Neural crest cell (in vitro differentiated cells): ENCODE data around the gene TEX48. TPM values are rescaled to one million over a fixed set of nuclear protein-coding genes. Genes with fewer than 3 reads are reported as not detected.

Experiments
- DNase-seq: peaks from one replicate; pipeline ENCODE4 v3.0.0; 2021; ENCODE audit warnings: low read depth, mixed read lengths, low spot score
- H3K27ac Mint-ChIP-seq: one replicate; pipeline ENCODE4 v1.8.0; 2021; ENCODE audit warnings: mild to moderate bottlenecking, mixed read lengths; ENCODE audit not compliant: unreplicated experiment
- H3K27me3 Mint-ChIP-seq: 2 replicates; pipeline ENCODE4 v1.8.0; 2021; ENCODE audit warnings: low read depth, mild to moderate bottlenecking, mixed read lengths
- H3K36me3 Mint-ChIP-seq: 2 replicates; pipeline ENCODE4 v1.8.0; 2021; ENCODE audit warnings: low read depth, mild to moderate bottlenecking, mixed read lengths
- H3K4me1 Mint-ChIP-seq: 2 replicates; pipeline ENCODE4 v1.8.0; 2021; ENCODE audit warnings: mixed read lengths
- H3K4me3 Mint-ChIP-seq: one replicate; pipeline ENCODE4 v1.8.0; 2021; ENCODE audit warnings: mild to moderate bottlenecking, mixed read lengths
- H3K9me3 Mint-ChIP-seq: 2 replicates; pipeline ENCODE4 v1.8.0; 2021; ENCODE audit warnings: mixed read lengths
- CTCF ChIP-seq: fragments of 200-600 bp; sonication (generic); conservative IDR thresholded peaks from 2 replicates; pipeline ENCODE4 v1.5.0; 2021; ENCODE audit warnings: antibody characterized with exemption, mild to moderate bottlenecking
- total RNA-seq: library from RNA; stranded (reverse); gene quantifications from 2 replicates; pipeline ENCODE4 v1.2.1, GENCODE V29; 2021

Gene TEX48
- total RNA-seq, 1 donor from 2014 or later, result not detected

- Mint-ChIP-seq H3K27me3 (no peaks in the 10 kb centered on the region), H3K27ac (no peak overlapping the region), H3K36me3 (no peaks in the 10 kb centered on the region), H3K4me3 (no peak overlapping the region), H3K9me3 (peaks cover 5% of the 10 kb centered on the region), H3K4me1 (no peaks in the 10 kb centered on the region)
- DNase-seq, result no peak
- TF ChIP-seq CTCF, result no peak
Observed at GRCh38 chr9:114701988-114702387, 20.0 kb upstream of the TEX48 start.

- no peak for DNase-seq
- H3K9me3 Mint-ChIP-seq, result peaks cover 8% of the 10 kb centered on the region
- no peak for TF ChIP-seq CTCF
- peaks cover 4% of the 10 kb centered on the region for H3K4me1 Mint-ChIP-seq
- no peaks in the 10 kb centered on the region for H3K27me3 Mint-ChIP-seq
- no peak overlapping the region for H3K27ac Mint-ChIP-seq
- no peak overlapping the region for H3K4me3 Mint-ChIP-seq
- no peaks in the 10 kb centered on the region for H3K36me3 Mint-ChIP-seq
Observed at GRCh38 chr9:114697951-114698351, 16.0 kb upstream of the TEX48 start.

GRCh38 chr9:114696814-114697544, 15.0 kb upstream of the TEX48 start:
- H3K4me3 Mint-ChIP-seq, result no peak overlapping the region
- H3K27me3 Mint-ChIP-seq, result no peaks in the 10 kb centered on the region
- TF ChIP-seq CTCF, result no peak
- no peaks in the 10 kb centered on the region for H3K36me3 Mint-ChIP-seq
- H3K4me1 Mint-ChIP-seq, result peaks cover 4% of the 10 kb centered on the region
- no peak for DNase-seq
- H3K27ac Mint-ChIP-seq, result no peak overlapping the region
- H3K9me3 Mint-ChIP-seq, result peaks cover 8% of the 10 kb centered on the region

- Mint-ChIP-seq H3K9me3 (peaks cover 8% of the 10 kb centered on the region), H3K27me3 (no peaks in the 10 kb centered on the region), H3K36me3 (no peaks in the 10 kb centered on the region), H3K4me1 (peaks cover 4% of the 10 kb centered on the region), H3K4me3 (no peak overlapping the region), H3K27ac (no peak overlapping the region)
- DNase-seq, result no peak
- TF ChIP-seq CTCF, result no peak
Observed at GRCh38 chr9:114695948-114696347, 14.0 kb upstream of the TEX48 start.

DNA sequence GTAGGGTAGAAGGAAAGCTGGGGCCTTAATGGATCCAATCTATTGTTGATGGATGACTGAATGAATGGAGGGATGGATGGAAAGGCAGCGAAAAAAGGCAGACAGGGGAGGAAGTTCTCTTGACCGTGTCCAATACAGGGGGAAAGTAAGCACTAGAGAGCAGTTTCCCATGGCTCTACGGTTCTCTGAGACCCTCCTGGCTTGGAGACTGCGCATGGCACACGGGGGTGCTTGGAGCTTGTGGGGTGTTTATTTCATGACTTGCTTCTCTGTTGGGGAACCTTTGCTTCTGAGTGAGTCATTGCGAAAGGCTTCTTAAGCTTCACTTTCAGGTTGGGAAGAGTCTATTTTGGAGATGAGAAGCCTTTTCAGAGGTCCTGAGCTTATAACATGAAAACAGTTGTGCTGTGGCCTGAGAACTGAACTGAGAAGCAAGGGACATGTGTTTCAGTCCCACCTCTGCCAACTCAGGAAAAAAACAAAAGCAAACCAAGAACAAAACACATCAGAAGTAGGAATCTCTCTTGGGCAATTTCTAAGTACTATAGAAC, 12.8 kb upstream of the TEX48 start:
- H3K36me3 Mint-ChIP-seq, result no peaks in the 10 kb centered on the region
- H3K4me1 Mint-ChIP-seq, result peaks cover 4% of the 10 kb centered on the region
- TF ChIP-seq CTCF, result no peak
- no peak overlapping the region for H3K27ac Mint-ChIP-seq
- no peak for DNase-seq
- H3K27me3 Mint-ChIP-seq, result no peaks in the 10 kb centered on the region
- H3K9me3 Mint-ChIP-seq, result peaks cover 8% of the 10 kb centered on the region
- no peak overlapping the region for H3K4me3 Mint-ChIP-seq
